G401.6 (cell line): ENCODE measurements around the gene IGF2BP1.
"Not testable (repeated sequence)": the region's sequence is repeated elsewhere in the genome, so short reads cannot be mapped to it uniquely, and the experiment has no call there.

Experiments used
- FAIRE-seq: peaks from 2 replicates; lab custom pipeline; 2012; peaks lifted over from hg19 to GRCh38; lab: Jason Lieb, UNC

The IGF2BP1 gene

DNA sequence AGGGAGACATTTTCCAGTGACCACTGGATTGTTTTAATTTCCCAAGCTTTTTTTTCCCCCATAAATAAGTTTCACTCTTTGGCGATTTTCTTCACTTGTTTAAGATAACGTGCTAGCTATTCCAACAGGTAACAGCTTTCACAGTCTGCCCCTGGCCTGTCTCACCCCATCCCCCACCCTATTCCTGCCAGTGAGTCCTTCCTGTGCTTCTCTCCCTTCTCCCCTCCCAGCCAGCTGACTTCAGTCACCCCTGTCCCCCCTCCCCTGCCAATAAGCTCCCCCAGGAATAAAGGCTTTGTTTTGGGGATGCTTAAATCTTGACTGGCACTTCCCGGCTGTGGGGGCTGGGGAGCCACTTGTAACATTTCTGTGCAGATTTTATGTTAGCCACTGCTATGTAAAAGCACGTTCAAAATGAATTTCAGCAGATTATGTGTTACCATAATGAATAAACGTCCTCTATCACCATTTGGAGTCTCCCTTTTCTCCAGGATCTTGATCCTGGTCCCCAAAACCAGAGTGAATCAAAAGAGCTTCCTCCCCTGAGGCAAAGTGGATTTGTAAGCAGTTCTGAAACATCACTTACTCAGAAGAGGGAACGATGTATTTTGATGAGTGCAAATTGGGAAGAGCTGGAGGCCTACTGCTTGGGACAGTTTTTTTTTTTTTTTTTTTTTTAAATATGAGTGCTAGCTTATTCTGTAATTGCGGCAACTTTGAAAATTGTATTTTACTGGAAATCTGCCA is 58.2 kb downstream of the IGF2BP1 start:
- no peak for FAIRE-seq

DNA sequence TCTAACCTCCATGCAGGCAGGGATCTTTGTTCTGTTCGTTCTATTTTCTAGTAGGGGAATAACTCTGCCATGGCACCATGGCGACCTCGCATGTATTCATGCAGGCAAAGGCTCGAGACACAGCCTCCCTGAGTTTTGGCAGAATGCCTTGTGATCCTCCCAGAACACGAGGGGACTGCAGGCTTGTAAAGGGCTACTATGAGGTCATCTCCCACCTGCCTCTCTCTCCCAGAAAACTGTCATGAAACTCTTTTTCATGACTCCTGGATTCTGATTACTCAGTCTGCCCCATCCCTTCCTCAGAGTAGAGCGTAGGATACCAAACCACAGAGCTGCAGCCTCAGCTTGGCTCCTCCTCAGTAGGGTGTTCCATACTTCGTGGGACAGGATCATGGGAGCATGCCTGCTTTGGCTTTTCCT is 64.3 kb downstream of the IGF2BP1 start:
- FAIRE-seq, result no peak

DNA sequence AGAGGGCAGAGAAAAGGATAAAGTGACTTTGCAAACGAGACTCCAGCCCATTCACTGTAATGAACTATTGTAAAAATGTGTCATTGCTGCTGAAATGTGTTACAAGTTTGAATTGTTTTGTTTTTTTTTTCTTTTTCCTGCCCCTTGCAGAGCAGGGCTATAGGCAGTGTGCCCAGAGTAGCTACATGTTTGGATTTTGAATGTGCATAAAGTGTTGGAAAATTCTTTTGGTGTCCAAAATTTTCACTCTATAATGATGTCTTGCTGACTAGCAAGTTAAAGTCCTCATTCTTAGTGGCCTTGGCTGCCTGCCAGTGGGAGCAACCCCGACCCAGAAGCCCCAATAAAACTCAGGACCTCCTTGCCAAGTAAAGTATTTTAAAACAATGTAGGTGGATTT is 66.5 kb downstream of the IGF2BP1 start:
- FAIRE-seq, result no peak

DNA sequence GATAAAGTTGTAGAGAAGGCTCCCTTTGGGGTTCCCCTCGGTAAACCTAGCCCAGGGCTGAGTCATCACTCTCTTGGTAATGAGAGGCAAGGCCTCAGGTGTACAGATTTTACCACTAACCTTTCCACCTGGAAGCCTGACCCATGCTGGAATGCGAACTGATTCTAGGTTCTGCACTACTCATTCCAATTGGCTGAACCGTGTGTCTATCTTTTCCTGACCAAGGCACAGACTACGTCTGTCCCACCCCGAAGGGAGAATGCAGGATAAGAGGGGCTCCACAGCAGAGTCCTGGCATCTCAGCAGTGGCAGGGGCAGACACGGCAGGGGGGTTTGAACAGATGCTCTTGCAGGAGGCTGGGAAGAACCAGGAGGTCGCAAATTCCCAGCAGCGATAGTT is 70.0 kb downstream of the IGF2BP1 start:
- FAIRE-seq, result no peak

DNA sequence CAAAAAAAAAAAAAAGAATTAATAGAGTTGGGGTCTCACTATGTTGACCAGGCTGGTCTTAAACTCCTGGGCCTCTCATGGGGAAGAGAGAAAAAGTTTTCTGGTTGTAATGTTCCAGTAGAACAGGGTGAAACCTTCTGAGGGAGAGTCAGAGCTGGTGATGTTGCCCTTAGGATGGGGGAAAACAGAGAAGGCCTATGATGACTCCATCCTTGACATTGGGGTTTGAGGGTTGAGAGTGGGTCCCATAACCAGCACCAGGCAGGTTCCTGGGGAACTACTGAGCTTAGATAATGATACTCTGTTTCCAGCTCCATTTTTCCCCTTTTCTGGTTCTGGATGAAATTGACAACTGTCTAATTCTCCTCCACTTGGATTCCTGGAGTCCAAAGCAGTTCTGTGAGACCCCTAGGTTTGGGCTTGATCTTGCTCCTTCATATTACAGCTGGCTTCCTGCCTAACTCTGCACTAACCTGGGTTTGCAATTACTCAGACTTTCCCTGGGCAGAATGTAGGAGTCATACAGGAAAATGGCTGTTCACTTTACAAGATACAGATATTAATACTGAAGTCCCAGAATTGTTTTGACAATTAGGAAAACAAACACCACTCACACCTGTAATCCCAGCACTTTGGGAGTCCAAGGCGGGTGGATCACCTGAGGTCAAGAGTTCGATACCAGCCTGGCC is 72.5 kb downstream of the IGF2BP1 start:
- FAIRE-seq, result no peak

DNA sequence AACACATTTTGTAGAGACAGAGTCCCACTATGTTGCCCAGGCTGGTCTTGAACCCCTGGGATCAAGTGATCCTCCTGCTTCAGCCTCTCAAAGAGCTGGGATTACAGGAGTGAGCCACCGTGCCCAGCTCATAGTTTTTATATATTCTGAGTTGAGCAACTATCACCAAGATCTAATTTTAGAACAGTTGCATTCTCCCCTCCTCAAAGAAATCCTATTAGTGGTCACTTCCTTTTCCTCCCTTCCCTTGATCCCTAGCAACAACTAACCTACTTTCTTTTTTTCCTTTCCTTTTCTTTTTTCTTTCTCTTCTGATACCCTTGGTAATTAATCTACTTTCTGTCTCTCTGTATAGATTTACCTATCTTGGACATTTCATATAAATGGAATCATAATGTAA is 73.9 kb downstream of the IGF2BP1 start:
- FAIRE-seq, result no peak

DNA sequence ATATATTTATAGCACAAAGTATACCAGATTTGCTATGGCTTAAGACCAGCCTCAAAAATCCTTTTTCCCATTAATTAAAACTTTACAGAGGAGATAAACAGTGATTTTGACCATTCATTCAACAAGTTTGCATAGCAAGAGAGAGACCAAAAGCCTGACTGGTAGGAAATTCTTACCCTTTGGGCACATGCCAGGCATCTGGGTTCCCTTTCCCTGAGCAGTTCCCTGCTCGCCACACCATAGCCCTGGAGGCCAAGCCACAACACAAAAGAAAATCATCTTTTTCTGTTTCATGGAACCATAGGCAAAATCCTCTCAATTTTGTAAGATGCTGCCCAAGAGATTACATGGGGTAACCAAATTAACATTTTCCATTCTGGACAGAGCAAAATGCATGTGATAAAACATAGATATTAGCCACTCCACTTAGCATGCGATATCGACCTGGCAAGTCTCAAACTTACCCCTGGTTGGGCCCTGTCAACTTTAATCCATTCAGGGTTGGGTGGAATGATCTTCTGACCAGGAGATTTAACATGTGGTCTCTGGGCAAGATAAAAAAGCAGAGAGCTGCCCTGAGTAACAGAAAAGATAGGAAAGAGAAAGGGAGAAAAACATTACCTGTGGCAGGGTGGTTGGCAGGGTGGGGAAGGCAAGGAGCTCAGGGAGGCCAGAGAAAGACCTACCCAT is 77.8 kb downstream of the IGF2BP1 start:
- no peak for FAIRE-seq

DNA sequence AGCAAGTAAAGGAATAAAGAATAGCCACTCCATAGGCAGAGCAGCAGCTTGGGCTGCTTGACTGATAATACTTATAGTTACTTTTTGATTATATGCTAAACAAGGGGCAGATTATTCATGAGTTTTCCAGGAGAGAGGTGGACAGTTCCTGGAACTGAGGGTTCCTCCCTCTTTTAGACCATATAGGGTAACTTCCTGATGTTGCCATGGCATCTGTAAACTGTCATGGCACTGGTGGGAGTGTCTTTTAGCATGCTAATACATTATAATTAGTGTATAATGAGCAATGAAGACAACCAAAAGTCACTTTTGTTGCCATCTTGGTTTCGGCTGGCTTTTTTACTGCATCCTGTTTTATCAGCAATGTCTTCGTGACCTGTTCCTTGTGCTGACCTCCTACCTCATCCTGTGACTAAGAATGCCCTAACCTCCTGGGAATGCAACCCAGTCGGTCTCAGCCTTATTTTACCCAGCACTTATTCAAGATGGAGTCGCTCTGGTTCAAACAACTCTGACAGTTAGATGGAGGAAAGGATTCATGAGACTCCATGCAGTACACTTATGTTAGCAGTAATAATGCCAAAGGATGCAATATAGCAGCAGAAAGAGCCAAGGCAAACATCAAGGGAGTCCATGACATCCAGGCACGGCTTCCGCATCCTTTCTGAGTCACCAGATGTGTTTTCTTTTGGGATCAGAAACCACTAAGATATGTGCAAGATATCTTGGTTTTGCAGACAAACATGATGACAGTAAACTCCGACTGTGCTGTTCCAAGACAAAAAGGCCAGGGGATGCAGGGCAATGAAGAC is 79.6 kb downstream of the IGF2BP1 start:
- no peak for FAIRE-seq

DNA sequence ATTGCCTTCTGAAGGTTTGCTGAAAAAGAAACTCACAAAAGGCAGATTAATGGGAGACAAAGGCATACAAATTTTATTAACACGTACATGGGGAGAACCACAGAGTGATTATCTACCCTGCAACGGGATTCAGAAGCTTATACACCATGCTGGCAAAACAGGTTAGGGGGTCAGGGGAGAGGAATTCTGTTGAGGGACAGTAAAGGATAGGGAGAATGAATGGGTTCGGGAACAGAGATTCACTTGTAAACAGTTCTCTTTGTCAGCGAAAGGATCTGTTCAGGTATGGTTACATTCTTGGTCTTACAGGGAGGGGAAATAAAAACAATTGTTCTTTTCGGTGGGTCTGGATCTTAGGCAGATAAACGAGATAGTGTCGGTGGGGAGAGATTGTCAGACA is 81.1 kb downstream of the IGF2BP1 start:
- FAIRE-seq, result no peak

DNA sequence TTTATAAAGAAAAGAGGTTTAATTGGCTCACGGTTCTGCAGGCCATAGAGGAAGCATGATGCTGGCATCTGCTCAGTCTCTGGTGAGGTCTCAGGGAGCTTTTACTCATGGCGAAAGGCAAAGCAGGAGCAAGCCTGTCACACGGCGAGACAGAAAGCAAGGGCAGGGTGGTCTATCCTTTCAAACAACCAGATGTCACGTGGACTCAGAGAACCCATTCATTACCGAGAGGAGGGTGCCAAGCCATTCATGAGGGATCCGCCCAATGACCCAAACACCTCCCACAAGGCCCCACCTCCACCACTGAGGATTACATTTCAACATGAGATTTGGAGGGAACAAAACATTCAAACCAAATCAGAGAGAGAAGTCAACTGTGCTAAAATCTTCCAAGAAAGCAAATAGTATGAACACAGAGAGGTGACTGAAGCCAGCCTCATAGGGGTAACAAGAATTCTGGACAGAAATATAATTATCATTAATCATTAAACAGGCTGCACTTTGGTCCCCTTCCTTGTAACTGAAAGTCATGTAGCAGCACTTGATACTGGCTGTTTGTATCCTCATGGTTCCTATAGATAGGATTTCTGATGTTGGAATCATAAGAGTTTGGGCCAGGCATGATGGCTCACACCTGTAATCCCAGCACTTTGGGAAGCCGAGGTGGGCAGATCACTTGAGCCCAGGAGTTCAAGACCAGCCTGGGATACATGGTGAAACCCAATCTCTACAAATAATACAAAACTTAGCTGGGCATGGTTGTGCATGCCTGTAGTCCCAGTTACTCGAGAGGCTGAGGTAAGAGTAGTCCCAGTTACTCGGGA is 82.9 kb downstream of the IGF2BP1 start:
- no peak for FAIRE-seq

DNA sequence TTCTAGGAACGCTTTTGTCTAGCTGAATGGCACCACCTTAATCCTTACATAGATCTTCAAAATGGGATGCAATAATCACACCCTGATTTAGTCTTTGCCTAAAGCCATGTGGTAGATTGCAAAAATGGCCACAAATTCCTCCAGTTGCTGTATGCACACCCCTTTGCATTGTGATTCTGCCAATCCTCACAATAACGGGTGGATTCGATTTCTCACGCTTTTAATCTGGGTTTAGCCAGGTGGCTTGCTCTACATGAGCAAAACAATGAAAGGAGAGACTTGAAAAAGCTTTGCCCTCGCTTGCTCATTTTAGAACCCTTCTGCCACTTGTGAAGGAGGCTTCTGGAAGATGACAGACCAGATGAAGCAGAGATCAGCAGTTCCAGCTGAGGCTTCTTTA is 85.0 kb downstream of the IGF2BP1 start:
- FAIRE-seq, result no peak

DNA sequence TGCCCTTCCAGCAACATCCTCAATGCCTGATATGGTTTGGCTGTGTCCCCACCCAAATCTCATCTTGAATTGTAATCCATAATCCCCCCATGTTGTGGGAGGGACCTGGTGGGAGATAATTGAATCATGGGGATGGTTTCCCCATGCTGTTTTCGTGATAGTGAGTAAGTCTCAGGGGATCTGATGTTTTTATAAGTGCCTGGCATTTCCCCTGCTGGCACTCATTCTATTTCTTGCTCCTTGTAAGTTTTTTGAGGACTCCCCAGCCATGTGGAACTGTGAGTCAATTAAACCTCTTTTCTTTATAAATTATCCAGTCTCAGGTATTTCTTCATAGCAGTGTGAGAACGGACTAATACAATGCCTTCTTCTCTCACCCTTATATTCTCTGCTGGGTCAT is 87.9 kb downstream of the IGF2BP1 start:
- not testable (repeated sequence) for FAIRE-seq

DNA sequence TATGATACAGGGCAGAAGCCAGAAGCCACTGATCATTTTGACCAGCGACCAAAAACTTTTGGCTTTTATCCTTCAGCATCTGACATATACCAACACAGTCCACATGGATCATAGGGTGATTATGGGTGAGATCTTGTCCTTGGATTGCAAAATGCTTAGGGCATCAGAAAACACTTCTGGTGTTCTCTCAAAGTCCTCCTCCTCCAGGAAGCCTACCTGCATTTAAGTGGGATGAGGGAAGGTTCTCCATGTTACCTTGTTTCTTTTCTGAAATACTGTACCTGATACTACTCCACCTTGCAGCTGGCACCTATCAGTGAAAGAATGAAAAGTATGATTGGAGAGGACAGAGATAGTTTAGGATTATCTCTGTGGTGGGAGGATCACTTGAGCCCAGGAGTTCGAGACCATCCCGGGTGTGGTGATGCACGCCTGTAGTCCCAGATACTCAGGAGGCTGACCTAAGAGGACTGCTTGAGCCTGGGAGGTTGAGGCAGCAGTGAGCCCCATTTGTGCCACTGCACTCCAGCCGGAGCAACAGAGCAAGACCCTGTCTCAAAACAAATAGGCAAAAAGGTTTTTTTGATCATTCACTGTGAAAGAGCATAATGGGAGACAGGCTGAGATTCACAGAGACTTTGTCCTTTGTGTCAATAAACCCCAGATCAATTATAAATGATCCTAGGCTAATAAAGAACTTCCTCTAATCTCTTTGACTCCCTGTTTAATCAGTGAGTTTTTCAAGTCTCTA is 88.6 kb downstream of the IGF2BP1 start:
- FAIRE-seq, result no peak

DNA sequence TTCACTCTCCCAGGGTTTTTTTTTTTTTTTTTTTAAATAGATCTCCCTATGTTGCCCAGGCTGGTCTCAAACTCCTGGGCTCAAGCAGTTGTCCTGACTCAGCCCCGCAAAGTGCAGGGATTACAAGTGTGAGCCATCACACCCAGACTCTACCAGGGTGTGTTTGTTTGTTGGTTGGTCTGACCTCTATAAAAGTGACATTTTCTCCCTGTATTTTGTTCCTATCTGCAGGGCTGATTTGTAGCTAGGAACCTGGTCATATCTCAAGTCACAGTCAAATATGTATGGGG is 89.1 kb downstream of the IGF2BP1 start:
- no peak for FAIRE-seq

DNA sequence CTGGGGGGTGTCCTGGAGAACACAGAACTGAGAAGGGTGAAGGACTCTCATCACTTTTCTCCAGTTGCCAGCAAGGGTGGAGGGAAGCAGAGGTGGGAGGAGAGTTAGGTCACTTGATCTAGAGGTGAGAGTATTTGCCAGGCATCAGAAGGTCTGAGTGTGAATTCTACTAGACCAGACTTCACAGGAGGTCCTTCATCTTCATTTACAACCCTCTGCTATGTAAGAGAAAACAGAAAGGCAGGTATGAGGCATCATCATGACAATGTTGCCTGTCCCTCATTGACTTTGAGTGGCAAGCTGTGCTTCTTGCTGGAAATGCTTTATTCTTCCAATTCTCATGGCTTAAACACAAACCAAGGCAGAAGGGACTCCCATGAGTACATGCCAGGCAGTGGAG is 89.5 kb downstream of the IGF2BP1 start:
- no peak for FAIRE-seq

DNA sequence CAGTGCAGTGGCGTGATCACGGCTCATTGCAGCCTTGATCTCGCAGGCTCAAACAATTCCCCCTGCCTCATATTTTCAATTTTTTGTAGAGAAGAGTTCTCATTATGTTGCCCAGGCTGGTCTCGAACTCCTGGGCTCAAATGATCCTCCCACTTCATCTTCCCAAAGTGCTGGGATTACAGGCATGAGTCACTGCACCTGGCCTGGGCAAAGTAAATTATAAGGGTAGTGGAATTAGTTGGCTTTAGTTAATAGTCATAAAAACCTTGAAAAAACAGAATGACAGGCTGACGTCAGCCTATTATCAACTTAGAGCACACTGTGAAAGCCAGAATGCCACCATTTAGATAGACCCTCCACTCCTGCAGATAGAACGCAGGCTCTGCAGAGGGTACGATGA is 91.9 kb downstream of the IGF2BP1 start:
- no peak for FAIRE-seq

DNA sequence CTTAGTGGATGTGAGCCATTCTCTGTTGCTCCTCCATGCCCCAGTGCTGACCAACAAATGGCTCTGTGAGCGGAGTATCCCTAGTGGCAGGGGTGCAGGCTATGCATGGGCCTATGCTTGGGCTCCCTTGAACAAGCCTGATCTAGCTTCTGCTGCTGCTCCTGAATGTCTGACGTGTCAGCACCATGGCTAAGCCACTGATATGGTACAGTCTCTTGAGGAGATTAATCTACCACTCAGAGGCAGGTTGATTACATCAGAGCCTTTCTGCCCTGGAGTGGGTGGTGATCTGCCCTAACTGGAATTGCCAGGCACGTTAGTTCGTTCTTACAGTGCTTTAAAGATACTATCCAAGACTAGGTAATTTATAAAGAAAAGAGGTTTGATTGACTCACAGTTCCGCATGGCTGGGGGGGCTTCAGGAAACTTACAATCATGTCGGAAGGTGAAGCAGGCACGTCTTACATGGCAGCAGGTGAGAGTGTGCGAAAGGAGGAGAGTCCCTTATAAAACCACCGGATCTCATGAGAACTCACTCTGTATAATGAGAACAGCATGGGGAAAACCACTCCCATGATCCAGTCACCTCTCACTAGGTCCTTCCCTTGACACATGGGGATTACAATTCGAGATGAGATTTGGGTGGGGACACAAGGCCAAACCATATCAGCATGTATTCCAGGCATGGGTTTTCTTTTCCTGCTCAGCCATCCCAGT is 93.9 kb downstream of the IGF2BP1 start:
- no peak for FAIRE-seq

DNA sequence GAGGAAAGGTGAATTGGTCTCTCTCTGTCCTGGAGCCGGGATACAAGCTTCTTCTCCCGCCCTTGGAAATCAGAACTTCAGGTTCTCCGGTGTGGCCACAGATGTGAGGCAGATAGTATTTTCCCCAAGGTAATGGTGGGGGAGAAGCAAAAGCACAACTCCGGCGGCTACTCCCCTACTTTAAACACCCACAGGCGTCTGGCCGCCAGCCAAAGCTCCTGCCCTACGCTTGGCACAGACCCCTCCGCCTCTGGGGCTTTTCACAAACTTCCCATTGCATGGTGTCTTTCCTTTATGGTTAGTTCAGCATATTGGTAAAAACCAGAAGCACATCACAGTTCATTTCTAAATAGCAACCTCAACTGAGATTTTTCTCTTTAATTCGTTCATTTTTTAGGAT is 95.9 kb downstream of the IGF2BP1 start:
- FAIRE-seq, result no peak

DNA sequence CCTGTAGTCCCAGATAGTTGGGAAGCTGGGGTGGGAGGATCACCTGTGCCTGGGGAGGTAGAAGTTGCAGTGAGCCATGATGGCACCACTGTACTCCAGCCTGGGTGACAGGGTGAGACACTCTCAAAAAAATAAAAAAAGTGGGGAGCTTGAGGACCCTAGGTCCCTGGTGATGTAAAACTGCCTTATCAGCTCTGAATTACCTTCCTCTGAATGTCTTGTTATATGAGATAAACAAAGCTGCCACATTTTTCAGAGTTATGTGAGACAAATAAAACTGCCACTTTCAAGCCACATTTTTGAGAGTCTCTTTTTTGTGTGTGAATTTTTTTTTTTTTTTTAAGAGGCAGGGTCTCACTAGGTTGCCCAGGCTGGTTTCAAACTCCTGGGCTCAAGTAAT is 103.4 kb downstream of the IGF2BP1 start:
- FAIRE-seq, result no peak

DNA sequence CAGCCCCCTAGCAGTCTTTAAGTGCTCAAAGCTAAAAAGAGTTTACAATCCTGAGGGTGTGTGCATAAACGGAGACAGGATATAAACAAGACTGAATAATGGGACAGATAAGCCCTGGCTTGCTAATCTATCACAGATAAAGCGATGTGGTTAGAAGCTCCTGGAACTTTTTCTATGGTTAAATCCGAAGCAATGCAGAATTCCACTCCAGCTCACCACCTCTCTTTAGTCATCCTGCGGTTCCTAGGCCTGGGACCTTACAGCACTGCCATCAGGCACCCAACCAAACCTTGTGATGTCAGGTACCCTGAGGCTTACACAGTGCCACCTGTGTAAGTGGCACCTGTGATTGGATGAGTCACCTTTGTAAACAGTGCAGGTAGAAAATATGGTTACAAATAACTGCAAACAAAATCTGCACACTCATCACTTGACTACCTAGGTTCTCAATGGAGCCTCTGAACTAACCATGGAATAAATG is 103.9 kb downstream of the IGF2BP1 start:
- FAIRE-seq, result no peak
